Thyroid gland (tissue), 4 donors: ENCODE data around the gene PARP1. TPM values are rescaled to one million over a fixed set of nuclear protein-coding genes. Genes with fewer than 3 reads are reported as not detected.
"Not testable (repeated sequence)": the region's sequence is repeated elsewhere in the genome, so short reads cannot be mapped to it uniquely, and the experiment has no call there.

Experiments used
- DNase-seq, 2 donors: peaks; one replicate each; pipeline ENCODE4 v3.0.0-alpha.2; 2019
- H3K27ac ChIP-seq, 3 donors: fragments of 200-600 bp; sonication (generic); 1 replicate in 2 of 3; 2 replicates in 1 of 3; pipeline ENCODE4 v1.5.1; 2016 to 2019; ENCODE audit warnings: mild to moderate bottlenecking in 1 of 3, moderate library complexity in 1 of 3
- H3K27me3 ChIP-seq: fragments of 200-600 bp; sonication (generic); one replicate; pipeline ENCODE4 v1.5.1; 2019
- H3K36me3 ChIP-seq, 2 donors: fragments of 200-600 bp; sonication (generic); one replicate each; pipeline ENCODE4 v1.5.1; 2016 to 2019
- H3K4me1 ChIP-seq, 2 donors: fragments of 200-600 bp; sonication (generic); one replicate each; pipeline ENCODE4 v1.5.1; 2017 to 2019
- H3K4me3 ChIP-seq, 3 donors: fragments of 200-600 bp; sonication (generic); replicated peaks in 1 of 3; 1 replicate in 2 of 3; 2 replicates in 1 of 3; pipeline ENCODE4 v1.5.1; 2016; ENCODE audit warnings: mild to moderate bottlenecking in 1 of 3
- H3K9me3 ChIP-seq: fragments of 200-600 bp; sonication (generic); one replicate; pipeline ENCODE4 v1.5.1; 2017
- POLR2A ChIP-seq, 2 donors: fragments of 450-650 bp; IDR thresholded peaks; one replicate each; pipeline ENCODE4 v1.6.1; 2017; ENCODE audit warnings: antibody characterized with exemption in 2 of 2, mild to moderate bottlenecking in 2 of 2, moderate library complexity in 1 of 2
- WGBS, 2 donors: methylation state at CpG; one replicate each; pipeline ENCODE4 v1.1.5; 2017; 5-methylcytosine and 5-hydroxymethylcytosine counted together
- intact Hi-C: fragments of 100-400 bp; cut with DNase I; formaldehyde crosslinking; loops from one replicate; pipeline ENCODE4 v1.15.1; 2023
- total RNA-seq, 4 donors: library from RNA; depleted of rRNA; stranded (reverse); fragments of >200 nt; gene quantifications; one replicate each; pipeline ENCODE4 v1.2.3, GENCODE V29; 2016
- TF ChIP-seq, protein P1 (sequence below), 6 experiments: fragments of 200-600 bp in 3 of 6; fragments of 450-650 bp in 3 of 6; sonication (generic) in 3 of 6; IDR thresholded peaks; one replicate each; pipeline ENCODE4 v1.5.1; 2016 to 2019; ENCODE audit warnings: antibody characterized with exemption in 6 of 6, mild to moderate bottlenecking in 2 of 6, inconsistent platforms in 1 of 6, moderate library complexity in 1 of 6

PARP1 gene
- total RNA-seq, 4 donors from 2014 or later: 47.8 to 103 (median 90.5) TPM

DNA sequence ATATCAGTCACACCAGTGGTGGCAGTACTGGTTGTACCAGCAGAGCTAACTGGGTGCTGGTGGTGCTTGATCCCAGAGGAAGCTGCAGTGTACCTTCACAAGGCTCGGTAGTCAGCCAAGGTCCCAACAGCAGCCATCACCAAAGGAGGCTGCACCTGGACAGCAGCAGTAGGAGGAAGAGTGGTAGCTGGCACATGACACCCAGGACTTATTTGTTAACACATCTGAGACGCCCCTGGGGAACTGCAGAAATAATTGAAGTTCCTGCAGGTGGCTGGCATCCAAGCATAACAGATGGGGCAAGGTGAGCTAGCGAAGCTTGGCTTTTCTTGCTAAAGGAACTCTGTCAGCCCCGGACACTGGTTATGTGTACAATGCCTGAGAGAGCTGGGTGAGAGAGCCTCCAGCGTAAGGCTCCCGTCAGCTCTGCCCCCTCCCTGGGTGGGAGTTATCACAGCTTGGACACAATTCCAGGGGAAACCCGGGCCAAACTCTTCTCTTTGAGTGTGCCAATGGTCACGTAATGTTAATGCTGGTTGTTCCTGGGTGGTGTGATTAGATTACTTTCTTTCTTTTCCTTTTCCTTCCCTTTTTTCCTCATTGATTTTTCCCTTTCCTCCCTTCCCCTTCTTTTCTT, 29.1 kb upstream of the PARP1 start:
- peak; percentile 45 to 52 for DNase-seq
- Histone ChIP-seq H3K4me3 (no peak overlapping the region), H3K27ac (no peak overlapping the region), H3K36me3 (no peaks in the 10 kb centered on the region), H3K27me3 (no peaks in the 10 kb centered on the region), H3K9me3 (no peaks in the 10 kb centered on the region), H3K4me1 (peaks cover 5% of the 10 kb centered on the region in 2 donors)
- TF ChIP-seq, protein P1, sequence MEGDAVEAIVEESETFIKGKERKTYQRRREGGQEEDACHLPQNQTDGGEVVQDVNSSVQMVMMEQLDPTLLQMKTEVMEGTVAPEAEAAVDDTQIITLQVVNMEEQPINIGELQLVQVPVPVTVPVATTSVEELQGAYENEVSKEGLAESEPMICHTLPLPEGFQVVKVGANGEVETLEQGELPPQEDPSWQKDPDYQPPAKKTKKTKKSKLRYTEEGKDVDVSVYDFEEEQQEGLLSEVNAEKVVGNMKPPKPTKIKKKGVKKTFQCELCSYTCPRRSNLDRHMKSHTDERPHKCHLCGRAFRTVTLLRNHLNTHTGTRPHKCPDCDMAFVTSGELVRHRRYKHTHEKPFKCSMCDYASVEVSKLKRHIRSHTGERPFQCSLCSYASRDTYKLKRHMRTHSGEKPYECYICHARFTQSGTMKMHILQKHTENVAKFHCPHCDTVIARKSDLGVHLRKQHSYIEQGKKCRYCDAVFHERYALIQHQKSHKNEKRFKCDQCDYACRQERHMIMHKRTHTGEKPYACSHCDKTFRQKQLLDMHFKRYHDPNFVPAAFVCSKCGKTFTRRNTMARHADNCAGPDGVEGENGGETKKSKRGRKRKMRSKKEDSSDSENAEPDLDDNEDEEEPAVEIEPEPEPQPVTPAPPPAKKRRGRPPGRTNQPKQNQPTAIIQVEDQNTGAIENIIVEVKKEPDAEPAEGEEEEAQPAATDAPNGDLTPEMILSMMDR (IDR thresholded peaks at IDR 0.05): no peak
- TF ChIP-seq POLR2A (IDR thresholded peaks at IDR 0.05): no peak
- intact Hi-C loops: no loop called here
- WGBS, 2 donors: 23 to 30% methylated on average over 8 of the region's 8 CpGs

DNA sequence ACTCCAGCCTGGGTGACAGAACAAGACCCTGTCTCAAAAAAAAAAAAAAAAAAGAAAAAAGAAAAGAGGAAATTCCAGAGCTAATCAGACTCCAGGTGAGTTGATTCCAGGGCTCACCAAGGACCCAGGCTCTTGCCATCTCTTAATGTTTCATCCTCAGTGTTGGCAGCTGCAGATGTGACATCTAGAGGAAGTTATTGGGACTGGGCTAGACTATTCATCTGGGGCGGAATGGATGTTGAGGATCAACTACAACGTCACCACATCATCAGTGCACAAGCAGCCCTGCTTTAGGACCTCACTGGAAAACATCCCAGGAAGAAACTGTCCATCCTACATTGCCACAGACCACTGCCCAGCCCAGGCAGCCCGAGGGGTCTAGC, 28.6 kb upstream of the PARP1 start:
- Histone ChIP-seq H3K36me3 (no peaks in the 10 kb centered on the region), H3K9me3 (no peaks in the 10 kb centered on the region), H3K27me3 (no peaks in the 10 kb centered on the region), H3K4me1 (peaks cover 5% of the 10 kb centered on the region in 2 donors), H3K4me3 (no peak overlapping the region), H3K27ac (no peak overlapping the region)
- WGBS, 2 donors: 74 to 96% methylated on average over 2 of the region's 3 CpGs
- intact Hi-C loops: no loop called here
- no peak for DNase-seq
- TF ChIP-seq, protein P1 (IDR thresholded peaks at IDR 0.05): no peak
- no peak for TF ChIP-seq POLR2A (IDR thresholded peaks at IDR 0.05)

DNA sequence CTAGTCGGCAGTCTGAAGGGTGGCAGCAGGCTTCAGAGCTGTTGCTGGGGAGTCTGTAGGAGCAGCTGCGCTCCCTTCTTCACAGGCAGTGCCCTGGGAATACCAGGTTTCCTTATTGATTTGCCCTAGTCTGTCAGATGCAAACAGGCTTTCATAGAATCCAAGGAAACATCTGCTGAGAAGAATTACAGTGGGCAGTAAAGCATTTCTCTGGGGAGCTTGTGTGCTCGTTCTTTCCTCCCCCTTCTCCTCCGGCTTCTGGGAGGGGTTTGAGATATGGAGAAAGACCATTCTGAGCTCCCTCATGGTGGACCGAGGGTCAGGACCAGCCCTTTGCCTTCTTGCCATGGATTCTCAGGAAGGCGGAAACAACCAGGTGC, 25.4 kb upstream of the PARP1 start:
- DNase-seq: no peak
- peaks cover 5 to 12% of the 10 kb centered on the region in 2 donors for H3K4me1 ChIP-seq
- no peak overlapping the region for H3K27ac ChIP-seq
- no peak overlapping the region for H3K4me3 ChIP-seq
- no peaks in the 10 kb centered on the region for H3K36me3 ChIP-seq
- H3K27me3 ChIP-seq: no peaks in the 10 kb centered on the region
- intact Hi-C loops: no loop called here
- TF ChIP-seq, protein P1 (IDR thresholded peaks at IDR 0.05): no peak
- TF ChIP-seq POLR2A (IDR thresholded peaks at IDR 0.05): no peak
- H3K9me3 ChIP-seq: no peaks in the 10 kb centered on the region
- WGBS, 2 donors: 85 to 87% methylated on average over 4 to 6 of the region's 6 CpGs

DNA sequence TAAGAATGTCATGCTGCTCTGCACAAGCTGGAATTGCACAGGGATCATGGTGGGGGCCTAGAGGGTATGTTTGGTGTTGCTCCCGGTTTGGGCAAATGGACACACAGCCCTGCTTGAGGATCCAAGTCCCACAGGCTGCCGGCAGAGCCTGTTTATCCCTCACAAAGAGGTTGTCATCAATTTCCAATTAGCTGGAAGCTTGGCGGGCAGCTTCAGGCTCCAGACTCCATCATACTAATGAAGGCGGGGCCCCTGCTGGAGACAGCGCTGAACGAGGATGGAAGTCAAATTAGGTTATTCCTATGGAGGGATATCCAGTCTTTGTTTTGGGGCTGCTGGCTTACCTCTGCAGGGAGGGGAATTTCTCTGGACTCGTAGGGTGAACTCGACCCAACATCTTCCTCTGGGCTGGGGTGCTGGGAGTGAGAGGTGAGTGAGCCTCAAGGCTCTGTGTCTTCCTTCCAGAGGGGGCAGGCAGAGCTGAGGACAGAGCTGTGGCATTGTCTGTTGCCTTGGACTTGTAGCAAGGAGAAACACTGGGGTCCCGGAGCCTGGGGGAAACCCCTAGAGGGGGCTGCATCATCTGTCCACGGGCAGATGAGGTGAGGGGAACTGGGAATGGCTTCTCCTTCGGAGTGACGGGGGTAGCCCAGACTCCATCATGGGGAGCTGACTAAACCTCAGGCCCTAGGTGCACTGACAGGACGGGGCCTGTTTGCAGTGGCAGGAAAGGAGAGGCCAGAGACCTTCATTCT, 24.9 kb upstream of the PARP1 start:
- TF ChIP-seq, protein P1 (IDR thresholded peaks at IDR 0.05): no peak
- TF ChIP-seq POLR2A (IDR thresholded peaks at IDR 0.05): no peak
- intact Hi-C loops: no loop called here
- H3K4me3 ChIP-seq: no peak overlapping the region
- H3K27ac ChIP-seq: no peak overlapping the region
- peaks cover 5 to 16% of the 10 kb centered on the region in 2 donors for H3K4me1 ChIP-seq
- H3K36me3 ChIP-seq: no peaks in the 10 kb centered on the region
- no peaks in the 10 kb centered on the region for H3K9me3 ChIP-seq
- no peak for DNase-seq
- 82 to 91% methylated on average over 11 to 13 of the region's 13 CpGs for WGBS, 2 donors
- no peaks in the 10 kb centered on the region for H3K27me3 ChIP-seq

DNA sequence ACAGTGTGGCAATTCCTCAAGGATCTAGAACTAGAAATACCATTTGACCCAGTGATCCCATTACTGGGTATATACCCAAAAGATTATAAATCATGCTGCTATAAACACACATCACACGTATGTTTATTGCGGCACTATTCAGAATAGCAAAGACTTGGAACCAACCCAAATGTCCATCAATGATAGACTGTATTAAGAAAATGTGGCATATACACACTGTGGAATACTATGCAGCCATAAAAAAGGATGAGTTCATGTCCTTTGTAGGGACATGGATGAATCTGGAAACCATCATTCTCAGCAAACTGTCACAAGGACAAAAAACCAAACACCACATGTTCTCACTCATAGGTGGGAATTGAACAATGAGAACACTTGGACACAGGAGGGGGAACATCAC, 24.0 kb upstream of the PARP1 start:
- intact Hi-C loops, DNase-seq, H3K27me3 ChIP-seq, H3K27ac ChIP-seq, H3K36me3 ChIP-seq, H3K9me3 ChIP-seq, H3K4me3 ChIP-seq: not testable (repeated sequence)
- H3K4me1 ChIP-seq: peaks cover 0 to 13% of the 10 kb centered on the region in 2 donors
- WGBS, 2 donors: 94 to 100% methylated on average over 2 of the region's 2 CpGs
